GM12891 (cell line): ENCODE results near the gene ENTPD7.

Source experiments
- POLR2A ChIP-seq: IDR thresholded peaks from 2 replicates; pipeline ENCODE4 v1.6.1; 2011; ENCODE audit warnings: low read depth, low read length, control low read depth
- POLR2AphosphoS5 ChIP-seq: IDR thresholded peaks from 2 replicates; pipeline ENCODE4 v1.6.1; 2011; ENCODE audit warnings: low read depth, low read length, control low read depth
- SPI1 ChIP-seq: IDR thresholded peaks from 2 replicates; pipeline ENCODE4 v1.6.1; 2011; ENCODE audit warnings: low read depth, low read length, control low read depth

- TF ChIP-seq POLR2AphosphoS5 = no peak
- no peak for TF ChIP-seq POLR2A
- TF ChIP-seq SPI1 = no peak
Measured at GRCh38 chr10:99678921-99679320, 19.6 kb downstream of the ENTPD7 start.
